Measurements from ENCODE around the gene EVI5L. TPM values are rescaled to one million over a fixed set of nuclear protein-coding genes. Genes with fewer than 3 reads are reported as not detected.

EVI5L gene
- total RNA-seq, 1 experiment from 2014 or later, result 29.5 TPM

GRCh38 chr19:7904074-7905020 lies 74.3 kb downstream of the EVI5L start:
- intact Hi-C loops (cut with micrococcal nuclease), result loop anchor here (5.0 kb wide), 1 partner anchor 623 kb away; no protein-coding TSS in a partner anchor
- H2AFZ ChIP-seq (ENCODE audit: low read length), result peak overlapping the region; percentile 64
- ATAC-seq (peak; percentile 31), DNase-seq (no peak)
- peaks cover 20% of the 10 kb centered on the region for H3K4me1 ChIP-seq (ENCODE audit: insufficient read depth, low read length)
- TF ChIP-seq, protein P1, sequence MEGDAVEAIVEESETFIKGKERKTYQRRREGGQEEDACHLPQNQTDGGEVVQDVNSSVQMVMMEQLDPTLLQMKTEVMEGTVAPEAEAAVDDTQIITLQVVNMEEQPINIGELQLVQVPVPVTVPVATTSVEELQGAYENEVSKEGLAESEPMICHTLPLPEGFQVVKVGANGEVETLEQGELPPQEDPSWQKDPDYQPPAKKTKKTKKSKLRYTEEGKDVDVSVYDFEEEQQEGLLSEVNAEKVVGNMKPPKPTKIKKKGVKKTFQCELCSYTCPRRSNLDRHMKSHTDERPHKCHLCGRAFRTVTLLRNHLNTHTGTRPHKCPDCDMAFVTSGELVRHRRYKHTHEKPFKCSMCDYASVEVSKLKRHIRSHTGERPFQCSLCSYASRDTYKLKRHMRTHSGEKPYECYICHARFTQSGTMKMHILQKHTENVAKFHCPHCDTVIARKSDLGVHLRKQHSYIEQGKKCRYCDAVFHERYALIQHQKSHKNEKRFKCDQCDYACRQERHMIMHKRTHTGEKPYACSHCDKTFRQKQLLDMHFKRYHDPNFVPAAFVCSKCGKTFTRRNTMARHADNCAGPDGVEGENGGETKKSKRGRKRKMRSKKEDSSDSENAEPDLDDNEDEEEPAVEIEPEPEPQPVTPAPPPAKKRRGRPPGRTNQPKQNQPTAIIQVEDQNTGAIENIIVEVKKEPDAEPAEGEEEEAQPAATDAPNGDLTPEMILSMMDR (conservative IDR thresholded peaks at IDR 0.05; ENCODE audit: low read depth, low read length), result no peak
- TF ChIP-seq EZH2phosphoT487 (IDR thresholded peaks at IDR 0.05; ENCODE audit: borderline replicate concordance, low read length), result no peak
- TF ChIP-seq EZH2 (IDR thresholded peaks at IDR 0.05; ENCODE audit: low read length, unreplicated experiment), result no peak
- H3K27me3 ChIP-seq (ENCODE audit: low read length), result no peaks in the 10 kb centered on the region
- peaks cover 54% of the 10 kb centered on the region for H3K79me2 ChIP-seq (ENCODE audit: low read length)
- no TSS peak for BruUV-seq (replicated peaks)
- H3F3A ChIP-seq (ENCODE audit: low read length, unreplicated experiment), result peaks cover 11% of the 10 kb centered on the region
- CTCF ChIA-PET, result interaction anchor here (0.5 to 2.0 kb wide), 4 partner anchors 11 to 336 kb away, joined by 3 to 23 read pairs (median 6); partner anchors contain the start of gene SNAPC2
- peak overlapping the region; percentile 87 for H3K9ac ChIP-seq (ENCODE audit: low read length)
- no peaks in the 10 kb centered on the region for H3K9me2 ChIP-seq (replicated peaks; ENCODE audit: low read length)
- POLR2A ChIA-PET (ENCODE audit: unreplicated experiment), result interaction anchor here (0.6 to 1.0 kb wide), 3 partner anchors 16 to 35 kb away, joined by 3 to 4 read pairs (median 3); no protein-coding TSS in a partner anchor
- H3K4me2 ChIP-seq (ENCODE audit: low read length), result peak overlapping the region; percentile 96
- H3K36me3 ChIP-seq (ENCODE audit: low read depth, low read length), result no peaks in the 10 kb centered on the region; the same call in 1 of the 2 replicates
- no peaks in the 10 kb centered on the region for H3K9me3 ChIP-seq (ENCODE audit: low read length)
- peak overlapping the region; percentile 11; the same call in 1 of the 2 replicates for H3K27ac ChIP-seq (ENCODE audit: low read length)
- H3K4me3 ChIP-seq (ENCODE audit: low read length), result peak overlapping the region; percentile 77
- 0 out of 2 replicates have a peak, but pooled peaks cover 3% of the 10 kb centered on the region for H4K20me1 ChIP-seq (ENCODE audit: low read length)

DNA sequence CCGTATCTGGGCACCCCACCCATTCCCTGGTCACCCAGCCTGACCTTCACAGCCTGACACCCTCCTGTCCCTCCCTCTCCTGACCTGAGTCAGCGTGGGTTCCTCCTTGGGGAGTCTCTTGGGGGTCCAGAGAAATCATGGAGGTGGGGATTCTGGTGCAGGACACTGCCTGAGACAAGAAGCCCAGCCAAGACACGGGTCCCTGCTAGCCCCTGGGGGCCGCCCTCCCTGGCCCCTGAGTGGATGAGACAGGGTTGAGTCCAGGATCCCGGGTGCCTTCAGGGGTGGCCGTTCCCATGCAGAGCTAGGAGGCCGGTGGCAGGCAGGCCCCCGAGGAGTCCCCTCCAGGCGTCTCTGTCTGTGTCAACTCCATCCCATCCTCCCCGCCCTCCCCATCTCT lies 75.2 kb downstream of the EVI5L start:
- ATAC-seq, result no peak
- Histone ChIP-seq H3K79me2 (ENCODE audit: low read length) (peaks cover 54% of the 10 kb centered on the region), H3K9me2 (replicated peaks; ENCODE audit: low read length) (no peaks in the 10 kb centered on the region), H3K4me2 (ENCODE audit: low read length) (peak overlapping the region; percentile 96), H3K27ac (ENCODE audit: low read length) (no peak overlapping the region), H3K36me3 (ENCODE audit: low read depth, low read length) (peaks cover 6% of the 10 kb centered on the region; the same call in 1 of the 2 replicates), H3F3A (ENCODE audit: low read length, unreplicated experiment) (peaks cover 11% of the 10 kb centered on the region), H3K9me3 (ENCODE audit: low read length) (no peaks in the 10 kb centered on the region), H2AFZ (ENCODE audit: low read length) (no peak overlapping the region), H4K20me1 (ENCODE audit: low read length) (0 out of 2 replicates have a peak, but pooled peaks cover 3% of the 10 kb centered on the region), H3K4me1 (ENCODE audit: insufficient read depth, low read length) (peaks cover 20% of the 10 kb centered on the region), H3K27me3 (ENCODE audit: low read length) (no peaks in the 10 kb centered on the region), H3K9ac (ENCODE audit: low read length) (peak overlapping the region; percentile 87; the same call in 1 of the 2 replicates), H3K4me3 (ENCODE audit: low read length) (peak overlapping the region; percentile 77)
- CTCF ChIA-PET, result no interaction called here
- no TSS peak for BruUV-seq (replicated peaks)
- POLR2A ChIA-PET (ENCODE audit: unreplicated experiment), result no interaction called here
- TF ChIP-seq EZH2phosphoT487 (IDR thresholded peaks at IDR 0.05; ENCODE audit: borderline replicate concordance, low read length) (no peak), EZH2 (IDR thresholded peaks at IDR 0.05; ENCODE audit: low read length, unreplicated experiment) (no peak)
- TF ChIP-seq, protein P1 (conservative IDR thresholded peaks at IDR 0.05; ENCODE audit: low read depth, low read length), result no peak
- intact Hi-C loops (cut with micrococcal nuclease), result no loop called here
- no peak for DNase-seq
